WI38 (cell line): Measurements from ENCODE around the gene AK5.

Experiments
- H3K4me3 ChIP-seq: 2 replicates; pipeline ENCODE4 v1.5.1; 2011; ENCODE audit warnings: low read depth, mild to moderate bottlenecking, control low read depth, low read length
- TF ChIP-seq, protein P1 (sequence below): IDR thresholded peaks from 2 replicates; pipeline ENCODE4 v1.5.1; 2012; ENCODE audit warnings: low read depth, mild to moderate bottlenecking, control low read depth, low read length

Gene AK5

DNA sequence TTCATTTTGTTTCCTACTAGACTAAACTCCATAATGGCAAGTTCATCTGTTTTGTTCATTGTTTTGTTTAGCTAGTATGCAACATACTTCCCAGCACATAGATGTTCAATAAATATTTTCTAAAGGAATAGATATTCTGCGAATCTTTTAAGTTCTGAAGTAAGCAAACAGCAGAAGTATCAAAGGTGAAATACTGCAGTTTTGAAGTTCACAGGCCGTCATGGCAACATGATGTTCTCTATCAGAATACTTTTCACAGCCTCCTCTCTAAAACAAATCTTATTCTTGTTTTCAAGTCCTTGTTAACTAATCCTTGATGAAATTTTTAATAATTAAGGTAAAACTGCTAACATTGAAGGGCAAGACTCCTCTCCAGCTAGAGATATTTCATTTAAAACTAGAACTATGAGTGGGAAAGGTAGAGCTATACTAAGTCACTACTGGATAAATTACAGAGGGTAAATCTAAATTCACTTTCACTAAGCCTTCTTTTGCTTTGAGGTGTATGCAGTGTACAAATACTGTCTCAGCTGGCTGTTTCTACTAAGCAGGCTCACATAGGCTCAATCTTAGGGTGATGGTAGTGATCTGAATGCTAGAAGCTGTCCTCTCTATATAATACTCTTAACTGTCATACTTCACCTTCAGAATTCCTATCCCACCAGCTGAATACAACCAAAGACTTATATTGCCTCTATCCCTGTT, 303.9 kb downstream of the AK5 start:
- TF ChIP-seq, protein P1, sequence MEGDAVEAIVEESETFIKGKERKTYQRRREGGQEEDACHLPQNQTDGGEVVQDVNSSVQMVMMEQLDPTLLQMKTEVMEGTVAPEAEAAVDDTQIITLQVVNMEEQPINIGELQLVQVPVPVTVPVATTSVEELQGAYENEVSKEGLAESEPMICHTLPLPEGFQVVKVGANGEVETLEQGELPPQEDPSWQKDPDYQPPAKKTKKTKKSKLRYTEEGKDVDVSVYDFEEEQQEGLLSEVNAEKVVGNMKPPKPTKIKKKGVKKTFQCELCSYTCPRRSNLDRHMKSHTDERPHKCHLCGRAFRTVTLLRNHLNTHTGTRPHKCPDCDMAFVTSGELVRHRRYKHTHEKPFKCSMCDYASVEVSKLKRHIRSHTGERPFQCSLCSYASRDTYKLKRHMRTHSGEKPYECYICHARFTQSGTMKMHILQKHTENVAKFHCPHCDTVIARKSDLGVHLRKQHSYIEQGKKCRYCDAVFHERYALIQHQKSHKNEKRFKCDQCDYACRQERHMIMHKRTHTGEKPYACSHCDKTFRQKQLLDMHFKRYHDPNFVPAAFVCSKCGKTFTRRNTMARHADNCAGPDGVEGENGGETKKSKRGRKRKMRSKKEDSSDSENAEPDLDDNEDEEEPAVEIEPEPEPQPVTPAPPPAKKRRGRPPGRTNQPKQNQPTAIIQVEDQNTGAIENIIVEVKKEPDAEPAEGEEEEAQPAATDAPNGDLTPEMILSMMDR, result no peak
- no peak overlapping the region for H3K4me3 ChIP-seq

DNA sequence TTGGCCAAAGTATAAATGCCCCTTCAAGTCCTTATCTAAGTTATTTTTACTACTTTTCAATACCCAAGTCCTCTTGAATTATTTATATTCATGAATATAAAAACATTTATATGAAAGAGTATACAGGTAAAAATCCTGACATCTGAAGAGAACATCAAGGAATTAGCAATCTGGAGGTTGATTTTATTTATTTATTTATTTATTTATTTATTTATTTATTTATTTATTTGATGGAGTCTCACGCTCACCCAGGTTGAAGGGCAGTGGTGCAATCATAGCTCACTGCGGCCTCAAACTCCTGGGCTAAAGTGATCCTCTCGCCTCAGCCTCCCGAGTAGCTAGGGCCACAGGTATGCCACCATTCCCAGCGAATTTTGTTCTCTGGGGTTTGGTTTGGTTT, 307.4 kb downstream of the AK5 start:
- no peak overlapping the region for H3K4me3 ChIP-seq
- TF ChIP-seq, protein P1, result no peak

GRCh38 chr1:77590651-77591050, 308.8 kb downstream of the AK5 start:
- TF ChIP-seq, protein P1, result no peak
- no peak overlapping the region for H3K4me3 ChIP-seq

GRCh38 chr1:77592906-77593305, 311.1 kb downstream of the AK5 start:
- no peak overlapping the region for H3K4me3 ChIP-seq
- TF ChIP-seq, protein P1, result no peak

DNA sequence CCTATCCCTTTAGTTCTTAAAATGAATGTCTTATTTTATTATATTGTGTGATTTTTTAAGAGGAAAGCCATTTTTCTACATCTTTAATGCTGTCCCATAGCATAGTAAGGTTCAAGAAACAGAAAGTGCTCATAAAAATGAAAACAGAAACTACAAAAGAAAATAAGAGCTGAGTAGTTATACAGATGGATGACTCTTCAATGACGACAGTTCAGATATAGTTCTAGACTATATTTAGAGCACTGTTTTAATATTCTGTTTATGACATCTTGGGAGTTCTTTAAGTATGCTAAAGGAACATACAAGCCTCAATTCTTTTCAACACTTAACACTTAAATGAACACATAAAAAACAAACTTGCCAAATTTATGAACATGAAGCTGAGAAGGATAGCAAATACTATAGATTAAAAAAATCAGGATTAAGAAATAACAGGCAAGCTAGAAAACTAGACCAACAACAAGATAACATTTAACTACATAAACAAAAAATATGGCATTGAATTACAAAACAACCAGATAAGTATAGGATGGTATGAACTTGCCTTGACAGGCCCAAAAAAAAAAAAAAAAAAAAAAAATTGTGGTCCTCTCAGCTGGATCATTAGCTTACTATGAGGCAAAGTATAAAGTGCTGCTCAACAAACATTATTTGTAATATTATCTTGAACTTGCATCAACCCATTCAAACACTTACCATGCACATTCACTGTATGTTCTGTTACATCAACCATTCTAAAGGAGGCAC, 312.7 kb downstream of the AK5 start:
- TF ChIP-seq, protein P1, result no peak
- H3K4me3 ChIP-seq, result no peak overlapping the region

DNA sequence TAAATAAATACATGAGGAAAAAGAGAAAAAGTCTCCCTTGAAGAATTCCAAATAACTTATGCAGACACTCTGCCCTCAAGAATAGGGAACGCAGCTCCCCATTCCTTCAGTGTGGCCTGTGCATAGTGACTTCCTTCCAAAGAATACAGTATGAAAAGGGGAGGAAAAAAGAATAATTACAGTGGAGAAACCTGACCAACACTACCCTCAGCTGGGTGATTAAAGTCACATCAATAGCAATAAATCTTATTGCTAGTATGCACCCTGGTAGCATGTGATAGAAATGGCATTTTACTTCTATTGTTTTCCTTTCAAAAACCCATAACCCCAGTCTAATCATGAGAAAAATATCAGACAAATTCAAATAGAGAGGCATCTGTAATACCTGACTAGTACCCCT, 315.5 kb downstream of the AK5 start:
- TF ChIP-seq, protein P1, result no peak
- no peak overlapping the region for H3K4me3 ChIP-seq

GRCh38 chr1:77605246-77606026, 323.6 kb downstream of the AK5 start:
- no peak overlapping the region for H3K4me3 ChIP-seq
- TF ChIP-seq, protein P1, result no peak
